CD4-positive, alpha-beta T cell treated with Interleukin-2 at 100 ng/mL for 4 hours (primary cell): ENCODE data around the gene FURIN.
"Not testable (repeated sequence)": the region's sequence is repeated elsewhere in the genome, so short reads cannot be mapped to it uniquely, and the experiment has no call there.

Experiments used
- DNase-seq: peaks from one replicate; pipeline ENCODE4 v3.0.0-alpha.2; 2020; ENCODE audit warnings: low spot score

FURIN gene

GRCh38 chr15:90868261-90868689 lies at the start of gene FURIN:
Gene FURIN, plus strand, starts transcription at chr15:90868588. Its CDS starts 7,153 bp downstream, at chr15:90875741.
- DNase-seq: no peak

- no peak for DNase-seq
Observed at GRCh38 chr15:90819390-90819789, 49.0 kb upstream of the FURIN start.

- DNase-seq: no peak
Observed at GRCh38 chr15:90819850-90820249, 48.5 kb upstream of the FURIN start.

GRCh38 chr15:90820481-90820880 lies 47.9 kb upstream of the FURIN start:
- no peak for DNase-seq

- DNase-seq: no peak
Observed at GRCh38 chr15:90822204-90822955, 46.0 kb upstream of the FURIN start.

GRCh38 chr15:90823455-90823974 lies 44.9 kb upstream of the FURIN start:
- no peak for DNase-seq

- not testable (repeated sequence) for DNase-seq
Observed at GRCh38 chr15:90825115-90825899, 43.1 kb upstream of the FURIN start.

- not testable (repeated sequence) for DNase-seq
Observed at GRCh38 chr15:90826206-90826885, 42.0 kb upstream of the FURIN start.

GRCh38 chr15:90826886-90827435 lies 41.4 kb upstream of the FURIN start:
- no peak for DNase-seq

GRCh38 chr15:90828111-90828510 lies 40.3 kb upstream of the FURIN start:
- DNase-seq: no peak

- no peak for DNase-seq
Observed at GRCh38 chr15:90829126-90829525, 39.3 kb upstream of the FURIN start.

GRCh38 chr15:90829942-90830440 lies 38.4 kb upstream of the FURIN start:
- DNase-seq: peak; percentile 29

GRCh38 chr15:90834626-90835025 lies 33.8 kb upstream of the FURIN start:
- no peak for DNase-seq

GRCh38 chr15:90836296-90836871 lies 32.0 kb upstream of the FURIN start:
- DNase-seq: no peak

GRCh38 chr15:90837094-90837493 lies 31.3 kb upstream of the FURIN start:
- no peak for DNase-seq

- peak; percentile 82 for DNase-seq
Observed at GRCh38 chr15:90838139-90838538, 30.2 kb upstream of the FURIN start.

GRCh38 chr15:90838544-90838943 lies 29.8 kb upstream of the FURIN start:
- DNase-seq: no peak

GRCh38 chr15:90839187-90840071 lies 29.0 kb upstream of the FURIN start:
- no peak for DNase-seq

- DNase-seq: no peak
Observed at GRCh38 chr15:90840157-90840855, 28.1 kb upstream of the FURIN start.

- DNase-seq: no peak
Observed at GRCh38 chr15:90840954-90841353, 27.4 kb upstream of the FURIN start.
